Glutamatergic neuron (in vitro differentiated cells): ENCODE results near the gene TRAF6. TPM values are rescaled to one million over a fixed set of nuclear protein-coding genes. Genes with fewer than 3 reads are reported as not detected.

Experiments
- DNase-seq: peaks from one replicate; pipeline ENCODE4 v3.0.0; 2022
- H3K27ac Mint-ChIP-seq: one replicate; pipeline ENCODE4 v1.8.0; 2020; ENCODE audit warnings: mild to moderate bottlenecking, mixed read lengths, inconsistent platforms; ENCODE audit not compliant: unreplicated experiment
- H3K27me3 Mint-ChIP-seq: one replicate; pipeline ENCODE4 v1.8.0; 2020; ENCODE audit warnings: mild to moderate bottlenecking, moderate library complexity, mixed read lengths, inconsistent platforms; ENCODE audit not compliant: unreplicated experiment
- H3K36me3 Mint-ChIP-seq: one replicate; pipeline ENCODE4 v1.8.0; 2020; ENCODE audit warnings: mild to moderate bottlenecking, mixed read lengths, inconsistent platforms; ENCODE audit not compliant: unreplicated experiment
- H3K4me1 Mint-ChIP-seq: one replicate; pipeline ENCODE4 v1.8.0; 2020; ENCODE audit warnings: mild to moderate bottlenecking, low read depth, mixed read lengths, inconsistent platforms; ENCODE audit not compliant: unreplicated experiment
- H3K4me3 Mint-ChIP-seq: one replicate; pipeline ENCODE4 v1.8.0; 2020; ENCODE audit warnings: mild to moderate bottlenecking, mixed read lengths, inconsistent platforms; ENCODE audit not compliant: unreplicated experiment
- H3K9me3 Mint-ChIP-seq: one replicate; pipeline ENCODE4 v1.8.0; 2020; ENCODE audit warnings: mild to moderate bottlenecking, moderate library complexity, mixed read lengths, inconsistent platforms; ENCODE audit not compliant: unreplicated experiment
- total RNA-seq: library from RNA; stranded (reverse); fragmentation: NEBNext Ultra II Directional; extraction: Animal tissue kit (Norgen Biotek cat#: 25700); gene quantifications from one replicate; pipeline ENCODE4 v1.2.1, GENCODE V29; 2021; ENCODE audit not compliant: unreplicated experiment
- TF ChIP-seq, protein P1 (sequence below): fragments of 200-600 bp; sonication (generic); IDR thresholded peaks from one replicate; pipeline ENCODE4 v1.5.0; 2021; ENCODE audit not compliant: partially characterized antibody, unreplicated experiment

Gene TRAF6
- total RNA-seq, 1 donor from 2014 or later, result 12.3 TPM

DNA sequence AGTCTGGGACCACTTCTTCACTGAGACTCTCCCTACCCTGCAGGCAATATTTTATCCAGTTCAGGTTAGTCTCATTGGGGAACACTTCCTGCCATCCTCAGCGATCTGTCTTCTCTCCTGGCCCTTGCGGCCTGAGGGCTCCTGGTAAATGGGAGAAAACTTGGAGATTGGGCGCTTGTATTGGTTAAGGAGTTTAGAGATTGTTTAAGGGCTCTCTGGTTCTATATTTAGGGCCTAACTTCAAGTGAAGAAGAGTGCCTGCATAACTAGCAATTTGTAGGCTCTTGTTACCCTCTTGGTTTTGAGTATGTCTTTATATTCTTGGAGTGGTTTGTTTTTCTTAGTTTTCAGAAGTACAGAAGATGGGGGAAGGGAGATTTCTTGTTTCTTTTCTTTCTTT lies 72.7 kb downstream of the TRAF6 start:
- Mint-ChIP-seq H3K27ac (no peak overlapping the region), H3K4me1 (no peaks in the 10 kb centered on the region), H3K4me3 (no peak overlapping the region), H3K9me3 (peaks cover 5% of the 10 kb centered on the region), H3K27me3 (no peaks in the 10 kb centered on the region), H3K36me3 (no peaks in the 10 kb centered on the region)
- DNase-seq, result no peak
- TF ChIP-seq, protein P1, sequence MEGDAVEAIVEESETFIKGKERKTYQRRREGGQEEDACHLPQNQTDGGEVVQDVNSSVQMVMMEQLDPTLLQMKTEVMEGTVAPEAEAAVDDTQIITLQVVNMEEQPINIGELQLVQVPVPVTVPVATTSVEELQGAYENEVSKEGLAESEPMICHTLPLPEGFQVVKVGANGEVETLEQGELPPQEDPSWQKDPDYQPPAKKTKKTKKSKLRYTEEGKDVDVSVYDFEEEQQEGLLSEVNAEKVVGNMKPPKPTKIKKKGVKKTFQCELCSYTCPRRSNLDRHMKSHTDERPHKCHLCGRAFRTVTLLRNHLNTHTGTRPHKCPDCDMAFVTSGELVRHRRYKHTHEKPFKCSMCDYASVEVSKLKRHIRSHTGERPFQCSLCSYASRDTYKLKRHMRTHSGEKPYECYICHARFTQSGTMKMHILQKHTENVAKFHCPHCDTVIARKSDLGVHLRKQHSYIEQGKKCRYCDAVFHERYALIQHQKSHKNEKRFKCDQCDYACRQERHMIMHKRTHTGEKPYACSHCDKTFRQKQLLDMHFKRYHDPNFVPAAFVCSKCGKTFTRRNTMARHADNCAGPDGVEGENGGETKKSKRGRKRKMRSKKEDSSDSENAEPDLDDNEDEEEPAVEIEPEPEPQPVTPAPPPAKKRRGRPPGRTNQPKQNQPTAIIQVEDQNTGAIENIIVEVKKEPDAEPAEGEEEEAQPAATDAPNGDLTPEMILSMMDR, result no peak

Other genes with a start within 250 kb of the TRAF6 start
- gene COMMD9, start 220.8 kb downstream of the TRAF6 start, total RNA-seq, result 72.2 TPM
- 1.6 TPM for gene PRR5L, start 214.0 kb downstream of the TRAF6 start, total RNA-seq
- gene RAG1, start 57.7 kb upstream of the TRAF6 start, total RNA-seq, result 0.39 TPM
- gene IFTAP, start 84.2 kb upstream of the TRAF6 start, total RNA-seq, result 31.2 TPM
- gene RAG2, start 88.0 kb upstream of the TRAF6 start, total RNA-seq, result not detected